Calu3 (cell line): ENCODE results near the gene BACH2. TPM values are rescaled to one million over a fixed set of nuclear protein-coding genes. Genes with fewer than 3 reads are reported as not detected.

Experiments used
- BruUV-seq: library from RNA; stranded (reverse); fragments of 400-500 nt; replicated peaks from 2 replicates; lab custom pipeline; 2021; lab: Mats Ljungman, UMichigan
- CTCF ChIA-PET: fragments of 300-600 bp; sonication (Branson Sonifier 250); formaldehyde crosslinking; loops from one replicate; lab custom pipeline; 2022; ENCODE audit warnings: antibody characterized with exemption; lab: Charles Lee
- DNase-seq: peaks from one replicate; pipeline ENCODE4 v3.0.0; 2022
- H3K27ac Mint-ChIP-seq: one replicate; pipeline ENCODE4 v1.8.0; 2022; ENCODE audit warnings: mixed read lengths; ENCODE audit not compliant: unreplicated experiment
- H3K27me3 Mint-ChIP-seq: one replicate; pipeline ENCODE4 v1.8.0; 2022; ENCODE audit warnings: mixed read lengths; ENCODE audit not compliant: unreplicated experiment
- H3K36me3 Mint-ChIP-seq: one replicate; pipeline ENCODE4 v1.8.0; 2022; ENCODE audit warnings: mild to moderate bottlenecking, moderate library complexity, mixed read lengths; ENCODE audit not compliant: insufficient read depth, unreplicated experiment
- H3K4me1 Mint-ChIP-seq: one replicate; pipeline ENCODE4 v1.8.0; 2022; ENCODE audit warnings: mild to moderate bottlenecking, low read depth, mixed read lengths; ENCODE audit not compliant: unreplicated experiment
- H3K4me3 Mint-ChIP-seq: one replicate; pipeline ENCODE4 v1.8.0; 2022; ENCODE audit warnings: mild to moderate bottlenecking, low read depth, moderate library complexity, mixed read lengths; ENCODE audit not compliant: unreplicated experiment
- H3K9me3 Mint-ChIP-seq: one replicate; pipeline ENCODE4 v1.8.0; 2022; ENCODE audit warnings: low read depth, mixed read lengths; ENCODE audit not compliant: unreplicated experiment
- intact Hi-C: fragments of 100-400 bp; cut with micrococcal nuclease; formaldehyde crosslinking; loops from one replicate; pipeline ENCODE4 v1.10.0; 2022; ENCODE audit not compliant: unreplicated experiment
- total RNA-seq: library from RNA; stranded (reverse); gene quantifications from 2 replicates; pipeline ENCODE4 v1.2.3, GENCODE V29; 2022
- TF ChIP-seq, protein P1 (sequence below): fragments of 200-600 bp; IDR thresholded peaks from one replicate; pipeline ENCODE4 v1.8.0; 2022; ENCODE audit warnings: antibody characterized with exemption; ENCODE audit not compliant: unreplicated experiment

The BACH2 gene
- total RNA-seq, 1 experiment from 2014 or later: 7.2 TPM

DNA sequence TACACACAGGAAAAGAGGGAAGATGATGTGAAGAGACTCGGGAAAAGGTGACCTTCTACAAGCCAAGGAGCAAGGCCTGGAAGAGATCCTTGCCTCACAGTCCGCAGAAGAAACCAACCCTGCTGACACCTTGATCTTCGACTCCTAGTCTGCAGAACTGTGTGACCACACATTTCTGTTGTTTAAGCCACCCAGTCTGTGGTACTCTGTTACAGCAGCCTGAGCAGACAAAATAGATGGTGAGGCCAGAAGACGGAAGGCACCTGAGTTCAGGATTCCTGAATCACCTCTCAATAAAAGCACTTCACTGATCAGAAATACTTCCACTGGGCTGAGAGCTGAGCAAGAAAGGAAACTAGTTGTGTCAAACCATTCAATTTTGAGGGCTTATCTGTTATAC lies 103.3 kb downstream of the BACH2 start:
- H3K4me1 Mint-ChIP-seq: no peaks in the 10 kb centered on the region
- peaks cover 2% of the 10 kb centered on the region for H3K9me3 Mint-ChIP-seq
- no peaks in the 10 kb centered on the region for H3K27me3 Mint-ChIP-seq
- intact Hi-C loops: no loop called here
- no peak overlapping the region for H3K4me3 Mint-ChIP-seq
- TF ChIP-seq, protein P1, sequence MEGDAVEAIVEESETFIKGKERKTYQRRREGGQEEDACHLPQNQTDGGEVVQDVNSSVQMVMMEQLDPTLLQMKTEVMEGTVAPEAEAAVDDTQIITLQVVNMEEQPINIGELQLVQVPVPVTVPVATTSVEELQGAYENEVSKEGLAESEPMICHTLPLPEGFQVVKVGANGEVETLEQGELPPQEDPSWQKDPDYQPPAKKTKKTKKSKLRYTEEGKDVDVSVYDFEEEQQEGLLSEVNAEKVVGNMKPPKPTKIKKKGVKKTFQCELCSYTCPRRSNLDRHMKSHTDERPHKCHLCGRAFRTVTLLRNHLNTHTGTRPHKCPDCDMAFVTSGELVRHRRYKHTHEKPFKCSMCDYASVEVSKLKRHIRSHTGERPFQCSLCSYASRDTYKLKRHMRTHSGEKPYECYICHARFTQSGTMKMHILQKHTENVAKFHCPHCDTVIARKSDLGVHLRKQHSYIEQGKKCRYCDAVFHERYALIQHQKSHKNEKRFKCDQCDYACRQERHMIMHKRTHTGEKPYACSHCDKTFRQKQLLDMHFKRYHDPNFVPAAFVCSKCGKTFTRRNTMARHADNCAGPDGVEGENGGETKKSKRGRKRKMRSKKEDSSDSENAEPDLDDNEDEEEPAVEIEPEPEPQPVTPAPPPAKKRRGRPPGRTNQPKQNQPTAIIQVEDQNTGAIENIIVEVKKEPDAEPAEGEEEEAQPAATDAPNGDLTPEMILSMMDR: no peak
- H3K36me3 Mint-ChIP-seq: no peaks in the 10 kb centered on the region
- H3K27ac Mint-ChIP-seq: no peak overlapping the region
- BruUV-seq: no TSS peak
- no peak for DNase-seq
- CTCF ChIA-PET: no interaction called here

DNA sequence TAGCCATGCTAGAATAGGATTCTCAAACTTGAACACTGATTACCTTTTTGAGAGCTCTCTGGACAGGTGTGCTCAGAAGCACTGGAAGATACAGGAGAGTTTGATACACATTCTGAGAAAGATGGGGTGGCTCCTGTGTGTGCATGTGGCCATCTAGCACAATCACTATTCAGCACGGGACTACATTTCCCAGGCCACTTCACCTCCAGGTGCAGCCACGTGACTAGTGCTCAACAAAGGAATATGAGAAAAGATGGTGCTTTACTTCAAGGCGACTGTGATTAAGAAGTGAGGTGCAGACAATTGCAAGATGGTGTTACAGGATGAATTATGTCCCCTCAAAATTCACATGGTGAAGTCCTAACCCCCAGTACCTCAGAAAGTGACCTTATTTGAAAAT lies 103.8 kb downstream of the BACH2 start:
- intact Hi-C loops: no loop called here
- no peak for DNase-seq
- BruUV-seq: no TSS peak
- Mint-ChIP-seq H3K27me3 (no peaks in the 10 kb centered on the region), H3K4me1 (no peaks in the 10 kb centered on the region), H3K27ac (no peak overlapping the region), H3K9me3 (no peaks in the 10 kb centered on the region), H3K4me3 (no peak overlapping the region), H3K36me3 (no peaks in the 10 kb centered on the region)
- TF ChIP-seq, protein P1: no peak
- CTCF ChIA-PET: no interaction called here

DNA sequence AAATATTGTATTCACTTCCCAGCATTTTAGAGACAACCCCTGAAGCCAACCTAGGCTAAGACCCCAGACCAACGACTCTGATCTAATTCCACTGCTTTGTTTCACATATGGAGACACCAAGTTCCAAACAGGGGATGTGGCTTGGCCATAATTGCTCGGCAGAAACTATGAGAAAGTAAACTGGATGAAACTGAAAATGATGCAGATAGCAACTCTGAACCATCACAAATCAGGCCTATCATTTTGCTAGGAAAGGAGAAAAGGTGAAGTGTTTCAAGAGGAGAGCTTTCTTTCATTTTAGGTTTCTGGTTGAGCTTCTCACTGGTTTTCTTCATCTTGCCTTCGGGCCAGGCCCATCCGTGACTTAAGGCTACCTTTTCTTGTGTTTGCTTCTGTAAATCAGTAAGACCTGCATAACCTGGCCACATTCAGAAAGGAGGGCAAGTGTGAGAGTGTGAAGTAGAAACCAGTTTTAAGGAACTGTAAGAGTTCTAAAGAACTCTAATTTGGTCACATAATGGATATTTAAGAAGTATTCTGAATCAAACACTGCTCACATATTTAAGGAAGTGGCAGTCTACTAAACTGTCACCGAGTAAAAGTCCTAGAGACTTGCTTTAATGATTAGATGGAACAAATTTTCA lies 105.8 kb downstream of the BACH2 start:
- intact Hi-C loops: no loop called here
- Mint-ChIP-seq H3K27me3 (no peaks in the 10 kb centered on the region), H3K4me3 (no peak overlapping the region), H3K9me3 (no peaks in the 10 kb centered on the region), H3K36me3 (no peaks in the 10 kb centered on the region), H3K27ac (no peak overlapping the region), H3K4me1 (no peaks in the 10 kb centered on the region)
- BruUV-seq: no TSS peak
- DNase-seq: no peak
- TF ChIP-seq, protein P1: no peak
- CTCF ChIA-PET: no interaction called here

DNA sequence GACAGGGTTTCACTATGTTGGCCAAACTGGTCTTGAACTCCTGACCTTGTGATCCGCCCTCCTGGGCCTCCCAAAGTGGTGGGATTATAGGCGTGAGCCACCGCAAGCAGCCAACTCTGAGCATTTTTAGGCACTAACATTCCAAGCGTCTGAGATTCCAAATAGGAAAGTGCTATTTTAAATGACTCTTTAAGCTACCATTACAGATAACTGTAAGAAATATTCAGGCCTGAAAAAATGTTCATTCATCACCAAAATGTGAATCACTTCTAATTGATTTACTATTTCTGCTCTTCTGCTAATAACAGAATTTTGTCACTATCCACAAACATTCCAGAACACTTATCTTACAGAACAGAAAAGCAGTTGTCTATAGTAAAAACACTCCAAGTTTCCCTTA lies 106.5 kb downstream of the BACH2 start:
- H3K4me3 Mint-ChIP-seq: no peak overlapping the region
- TF ChIP-seq, protein P1: no peak
- no peaks in the 10 kb centered on the region for H3K36me3 Mint-ChIP-seq
- intact Hi-C loops: no loop called here
- no peaks in the 10 kb centered on the region for H3K4me1 Mint-ChIP-seq
- no peaks in the 10 kb centered on the region for H3K27me3 Mint-ChIP-seq
- BruUV-seq: no TSS peak
- H3K9me3 Mint-ChIP-seq: no peaks in the 10 kb centered on the region
- CTCF ChIA-PET: no interaction called here
- H3K27ac Mint-ChIP-seq: no peak overlapping the region
- DNase-seq: no peak
